KBM-7 (cell line): ENCODE measurements around the gene EPDR1.
A peak's percentile ranks its signal among the peaks of the same experiment; 100 is the strongest.

Experiments used
- DNase-seq: peaks from one replicate; pipeline ENCODE4 v3.0.0-alpha.2; 2015
- in situ Hi-C: fragments of 300-500 bp; cut with MboI; formaldehyde crosslinking; loops from 2 replicates; pipeline ENCODE4 v1.14.3; 2020; ENCODE audit warnings: low sequenced_read_pairs, low pct_unique_long_range_greater_than_20kb, mixed read lengths

Gene EPDR1

DNA sequence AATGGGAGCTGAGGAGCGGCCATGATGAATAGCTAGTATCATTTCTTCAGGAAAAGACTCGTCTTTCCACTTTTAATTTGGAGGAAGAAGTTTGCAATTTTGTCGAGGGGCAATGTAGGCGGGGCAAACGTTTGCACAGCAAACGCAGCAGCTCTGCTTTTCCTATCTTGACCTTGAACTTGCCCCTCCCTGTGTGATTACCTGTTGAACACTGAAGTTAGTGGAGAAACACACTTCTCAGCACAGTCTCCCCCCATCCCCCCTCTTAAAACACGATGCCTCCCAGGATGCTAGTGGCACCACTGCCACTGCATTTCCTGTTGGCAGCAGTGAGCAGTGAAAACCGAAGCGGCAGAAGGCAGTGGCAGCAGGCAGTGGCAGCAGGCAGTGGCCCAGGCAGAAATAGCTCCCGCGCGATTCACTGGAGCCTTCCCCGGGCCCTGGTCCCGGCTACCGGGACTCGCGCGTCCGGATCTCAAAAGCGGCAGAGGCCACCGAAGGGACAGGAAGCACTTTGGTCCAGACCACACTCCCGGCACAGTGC lies at the start of gene EPDR1:
Gene EPDR1, plus strand, starts transcription at position 336 of the 544 bp plus-strand sequence. CDS start 300 bp downstream, outside the sequence.
- peak; percentile 82 for DNase-seq
- in situ Hi-C loops, result loop anchor here (25.0 kb wide), 2 partner anchors 292 to 417 kb away; no protein-coding TSS in a partner anchor

DNA sequence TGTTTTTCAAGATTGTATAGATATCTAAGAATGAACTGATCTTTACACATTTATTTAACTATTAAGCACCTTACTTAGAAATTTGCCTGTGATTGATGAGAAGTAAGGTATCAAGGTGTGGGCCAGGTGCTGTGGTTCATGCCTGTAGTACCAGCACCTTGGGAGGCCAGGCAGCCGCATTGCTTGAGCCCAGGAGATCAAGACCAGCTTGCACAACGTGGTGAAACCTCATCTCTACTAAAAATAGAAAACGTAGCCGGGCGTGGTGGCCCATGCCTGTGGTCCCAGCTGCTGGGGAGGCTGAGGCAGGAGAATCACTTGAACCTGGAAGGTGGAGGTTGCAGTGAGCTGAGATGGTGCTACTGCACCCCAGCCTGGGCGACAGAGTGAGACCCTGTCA lies 38.4 kb upstream of the EPDR1 start:
- no peak for DNase-seq
- in situ Hi-C loops, result no loop called here

DNA sequence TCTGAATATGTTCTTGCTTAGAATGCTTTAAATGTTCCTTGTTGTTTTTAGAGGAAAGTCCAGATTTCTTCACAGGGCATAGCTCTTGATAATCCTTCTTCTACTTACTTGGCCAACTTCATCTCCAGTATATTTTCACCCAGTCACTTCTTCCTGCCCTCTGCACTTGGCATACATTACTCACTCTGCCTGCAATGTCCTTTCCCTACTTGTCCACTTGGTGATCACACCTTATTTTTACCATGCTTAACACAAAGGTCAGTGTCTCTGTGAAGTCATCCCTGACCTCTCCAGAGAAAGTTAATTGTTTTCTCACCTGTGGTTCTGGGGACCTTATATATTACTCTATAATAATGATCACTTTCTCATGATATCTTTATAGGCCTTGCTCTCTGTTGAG lies 27.1 kb upstream of the EPDR1 start:
- in situ Hi-C loops, result no loop called here
- DNase-seq, result no peak

DNA sequence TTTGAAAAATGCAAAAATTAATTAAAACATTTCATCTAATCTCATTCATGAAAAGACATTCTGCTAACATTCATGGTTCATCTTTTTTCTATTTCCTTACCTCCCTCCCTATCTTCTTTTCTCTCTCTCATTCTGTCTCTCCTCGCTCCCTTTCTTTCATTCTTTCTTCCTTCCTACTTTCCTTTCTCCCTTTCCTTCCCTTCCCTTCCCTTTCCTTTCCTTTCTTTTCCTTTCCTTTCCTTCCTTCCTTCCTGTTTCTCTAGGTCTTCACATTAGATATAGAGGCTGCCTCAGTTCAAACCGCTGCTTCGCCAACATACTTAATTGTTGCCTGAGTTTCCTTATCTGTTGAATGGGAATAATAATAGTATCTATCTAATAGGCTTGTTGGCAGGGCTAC lies 25.8 kb upstream of the EPDR1 start:
- DNase-seq, result no peak
- in situ Hi-C loops, result no loop called here

DNA sequence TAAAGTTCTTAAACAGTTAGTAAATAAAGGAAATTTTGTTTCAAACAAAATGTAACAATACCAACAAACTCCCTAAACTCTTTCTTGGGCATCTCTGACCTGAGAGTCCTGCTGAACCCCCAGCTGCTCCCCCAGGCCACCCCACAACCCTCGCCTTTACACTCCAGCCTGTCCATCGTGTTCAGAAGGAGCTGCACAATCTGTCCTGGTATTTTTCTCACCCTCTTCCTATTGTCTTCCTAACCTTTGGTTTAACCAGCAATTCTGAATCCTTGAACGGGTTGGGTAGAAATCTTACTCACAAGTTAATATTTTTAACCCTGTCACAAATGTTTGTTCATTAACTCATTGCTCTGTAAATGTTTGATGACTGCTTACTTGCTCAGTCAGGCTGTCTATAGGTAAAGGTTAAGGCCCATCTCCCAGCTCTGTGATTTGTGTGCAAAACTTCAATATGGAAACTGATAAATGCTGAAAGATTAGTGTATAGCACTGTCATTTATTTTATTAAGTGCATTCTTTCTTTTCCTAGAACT lies 20.7 kb upstream of the EPDR1 start:
- DNase-seq, result no peak
- in situ Hi-C loops, result loop anchor here (25.0 kb wide), 2 partner anchors 313 to 438 kb away; no protein-coding TSS in a partner anchor

DNA sequence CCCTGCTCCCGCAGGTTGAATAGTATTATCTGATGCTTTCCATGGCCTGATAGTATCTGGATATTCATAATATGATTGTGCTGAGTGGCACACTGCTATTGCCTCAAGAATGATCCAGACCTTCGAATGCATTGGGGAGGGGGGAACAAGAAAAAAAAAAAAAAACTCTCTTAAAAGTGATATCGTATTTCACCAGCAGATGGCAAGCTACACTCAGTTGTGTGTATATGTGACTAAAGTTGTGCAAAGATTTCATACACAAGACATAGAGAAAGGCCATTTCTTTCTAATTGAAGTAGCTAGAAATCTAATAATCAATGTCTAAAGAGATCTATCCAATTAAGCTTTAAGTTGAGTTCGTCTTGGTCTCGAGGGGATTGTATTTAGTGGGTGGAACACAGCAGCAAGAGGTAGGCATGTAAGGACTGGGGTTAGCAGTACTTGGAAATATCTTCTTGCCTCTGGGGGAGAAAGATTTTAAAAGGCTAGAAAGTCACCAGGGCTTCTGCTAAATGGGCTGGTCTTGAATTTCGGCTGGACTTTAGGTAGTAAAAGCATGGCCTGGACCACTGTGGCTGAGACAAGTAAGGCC lies 19.1 kb upstream of the EPDR1 start:
- in situ Hi-C loops, result loop anchor here (25.0 kb wide), 2 partner anchors 311 to 436 kb away; no protein-coding TSS in a partner anchor
- DNase-seq, result peak; percentile 81

DNA sequence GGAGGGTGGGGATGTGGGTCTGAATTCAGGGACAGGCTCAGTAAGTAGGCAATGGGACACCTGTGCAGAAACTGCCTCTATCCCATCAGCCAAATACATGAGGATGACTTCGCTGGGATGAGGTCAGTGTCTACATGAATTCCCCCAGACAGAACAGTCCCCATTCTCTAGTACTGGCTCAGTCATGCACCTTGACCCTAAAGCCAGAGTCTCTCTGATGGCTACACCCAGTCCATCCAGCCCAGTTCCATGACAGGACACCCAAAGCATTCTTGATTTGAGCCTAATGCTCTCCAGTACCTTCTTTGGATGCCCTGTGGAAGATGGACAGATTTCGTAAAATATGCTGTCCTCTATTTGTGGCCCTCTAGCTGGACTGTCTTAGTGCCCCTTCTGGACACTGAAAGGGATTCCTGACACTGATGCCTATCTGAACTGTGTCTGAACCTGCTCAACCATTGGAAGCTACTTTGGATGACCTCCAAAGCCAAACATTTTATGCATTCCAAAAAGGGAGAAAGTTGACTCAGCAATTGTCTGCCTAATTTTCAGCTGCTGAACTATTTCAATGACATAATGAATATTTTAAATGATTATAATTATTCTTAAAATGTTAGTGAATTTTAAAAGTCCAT lies 18.4 kb upstream of the EPDR1 start:
- no peak for DNase-seq
- in situ Hi-C loops, result loop anchor here (25.0 kb wide), 2 partner anchors 310 to 435 kb away; no protein-coding TSS in a partner anchor

DNA sequence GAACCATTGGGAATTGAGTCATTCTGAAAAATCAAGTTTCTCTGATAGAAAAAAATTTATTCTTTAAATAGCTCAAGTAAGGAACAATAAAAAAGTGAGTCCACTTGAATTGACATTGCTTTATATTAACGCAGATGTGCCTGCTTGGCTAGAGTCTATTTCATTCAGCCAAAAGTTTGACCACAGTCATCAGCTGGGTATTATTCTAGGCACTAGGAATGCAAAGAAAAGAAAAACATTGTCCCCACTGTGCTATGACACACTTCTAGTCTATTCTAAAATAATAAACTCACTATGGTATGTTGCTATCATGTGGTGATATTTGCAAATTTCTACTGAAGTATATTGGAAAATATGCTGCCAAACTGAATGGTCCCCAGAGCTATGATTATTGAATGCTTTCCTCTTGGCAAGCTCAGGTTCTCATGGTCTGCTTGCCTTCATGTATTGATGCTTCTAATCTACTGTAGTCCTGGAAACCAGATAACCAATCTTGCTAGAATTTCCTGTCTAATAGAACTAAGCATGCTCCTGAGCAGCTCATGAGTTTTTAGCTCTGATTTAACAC lies 12.1 kb upstream of the EPDR1 start:
- no peak for DNase-seq
- in situ Hi-C loops, result loop anchor here (25.0 kb wide), 2 partner anchors 304 to 429 kb away; no protein-coding TSS in a partner anchor

DNA sequence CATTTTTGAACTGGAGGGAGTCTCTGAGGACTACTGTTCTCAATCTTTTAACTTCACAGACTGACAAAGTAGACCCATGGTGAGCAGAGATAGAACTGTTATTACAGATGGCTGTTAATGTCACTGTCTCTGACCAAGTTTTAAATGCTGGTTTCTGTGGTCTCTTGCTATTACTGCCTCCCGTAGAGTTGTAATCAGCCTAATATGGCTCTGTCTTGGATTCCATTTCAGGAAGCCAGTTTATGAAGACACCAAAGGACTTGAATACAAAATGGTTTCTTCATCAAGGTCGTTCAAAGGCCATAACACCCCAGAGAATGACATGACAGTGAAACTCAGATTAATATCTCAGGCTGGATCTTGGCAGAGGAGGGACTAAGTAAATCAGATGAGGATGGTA lies 7.7 kb upstream of the EPDR1 start:
- in situ Hi-C loops, result loop anchor here (25.0 kb wide), 2 partner anchors 300 to 425 kb away; no protein-coding TSS in a partner anchor

DNA sequence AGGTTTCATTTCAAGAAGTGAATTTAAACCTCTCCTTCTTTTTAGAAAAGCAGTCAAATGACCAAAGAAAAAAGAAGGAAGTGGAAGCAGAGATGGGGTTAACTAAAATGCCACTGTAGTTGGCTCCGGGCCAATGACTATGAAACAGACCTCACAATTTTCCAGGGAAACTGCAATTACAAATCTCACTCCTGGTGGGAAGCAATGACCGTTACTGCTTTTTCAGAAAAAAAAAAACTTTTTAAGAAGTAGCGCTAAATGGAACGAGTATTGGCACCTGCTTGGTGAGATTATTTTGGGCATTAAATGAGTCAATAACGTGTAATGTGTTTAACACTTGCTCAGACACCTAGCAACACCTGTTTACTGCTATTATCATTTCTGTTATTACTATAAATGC lies 5.0 kb upstream of the EPDR1 start:
- peak; percentile 79 for DNase-seq
- in situ Hi-C loops, result loop anchor here (25.0 kb wide), 2 partner anchors 297 to 422 kb away; no protein-coding TSS in a partner anchor

More for the DNA sequence above, 7.7 kb upstream of the EPDR1 start:
- no peak for DNase-seq

DNA sequence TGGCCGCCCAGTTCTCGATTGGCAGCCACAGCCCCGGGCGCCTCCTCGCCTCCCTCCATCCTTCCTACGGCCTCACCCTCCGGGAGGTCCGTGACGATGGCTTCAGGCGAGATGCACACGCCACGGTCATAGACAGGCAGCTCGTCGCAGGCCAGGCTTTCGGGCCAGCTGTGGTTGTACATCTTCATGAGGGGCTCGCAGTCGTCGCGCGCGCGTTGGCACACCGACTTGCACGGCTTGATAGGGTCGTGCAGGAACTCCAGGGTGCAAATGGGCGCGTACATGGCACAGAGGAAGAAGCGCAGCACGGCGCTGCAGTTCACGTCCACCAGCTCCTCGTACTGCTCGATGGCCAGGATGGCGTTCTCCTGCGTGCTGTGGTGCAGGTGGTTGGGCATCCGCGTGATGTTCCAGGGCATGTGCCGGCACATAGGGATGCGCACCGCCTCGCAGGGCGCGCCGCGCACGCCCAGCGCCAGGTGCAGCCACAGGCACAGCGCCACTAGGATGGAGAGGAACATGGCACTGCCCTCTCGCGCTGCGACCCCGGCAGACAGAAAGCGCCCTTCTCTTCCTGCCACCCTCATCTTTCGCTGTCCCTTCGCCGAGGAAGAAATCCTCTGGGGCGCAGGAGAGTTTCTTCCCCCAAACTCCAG lies 4.3 kb upstream of the EPDR1 start:
- in situ Hi-C loops, result loop anchor here (25.0 kb wide), 2 partner anchors 296 to 421 kb away; no protein-coding TSS in a partner anchor
- DNase-seq, result peak; percentile 39

DNA sequence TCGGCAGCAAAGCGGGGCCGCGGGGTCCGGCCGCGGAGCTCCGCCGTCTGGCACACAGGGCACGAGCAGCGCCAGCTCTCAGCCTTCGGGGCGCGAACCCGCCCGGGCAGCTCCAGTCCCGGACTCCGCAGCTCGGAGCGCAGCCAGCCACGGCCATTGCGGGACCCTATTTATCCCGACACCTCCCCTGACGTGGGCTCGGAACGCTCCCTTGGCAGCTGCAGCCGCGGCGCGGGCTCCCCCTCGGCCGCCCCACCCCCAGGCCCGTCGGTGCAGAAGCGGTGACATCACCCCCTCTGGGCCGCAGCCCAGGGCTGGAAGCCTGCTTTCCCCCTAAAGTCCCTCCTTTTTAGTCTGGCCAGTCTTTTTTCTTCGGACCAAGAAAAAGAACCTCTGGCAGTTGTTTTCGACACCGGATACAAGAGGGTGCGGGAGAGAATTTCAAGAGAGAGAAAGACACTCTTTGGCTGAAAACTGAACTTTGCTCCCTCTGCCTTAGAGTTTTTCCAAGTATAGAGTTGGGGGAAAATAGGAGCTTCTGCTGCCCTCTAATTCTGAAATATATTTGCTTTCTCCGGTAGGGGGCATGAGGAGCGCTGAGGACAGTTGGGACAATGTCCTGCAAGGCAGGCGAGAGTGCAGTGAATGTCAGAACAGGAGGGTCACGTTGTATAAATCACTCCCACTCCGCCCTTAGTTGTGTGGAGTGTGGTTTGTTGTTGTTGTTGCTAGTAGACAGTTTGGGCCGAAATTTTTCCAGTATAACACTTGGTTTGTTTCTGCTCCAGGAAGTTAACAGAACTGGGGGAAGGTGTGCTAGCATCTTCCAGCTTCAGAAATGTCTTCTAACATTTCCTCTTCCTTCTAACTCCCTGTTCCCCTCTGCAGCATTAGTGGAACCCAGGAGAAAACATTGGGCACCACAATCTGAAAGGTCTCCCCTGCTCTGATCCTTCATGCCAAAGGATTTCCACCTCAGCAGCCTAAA lies 3.5 kb upstream of the EPDR1 start, which contains the start of gene SFRP4:
Gene SFRP4, minus strand, starts transcription at position 145 of the 988 bp plus-strand sequence. CDS start 280 bp downstream, outside the sequence.
- in situ Hi-C loops, result loop anchor here (25.0 kb wide), 2 partner anchors 295 to 420 kb away; no protein-coding TSS in a partner anchor
- DNase-seq, result peak; percentile 81

DNA sequence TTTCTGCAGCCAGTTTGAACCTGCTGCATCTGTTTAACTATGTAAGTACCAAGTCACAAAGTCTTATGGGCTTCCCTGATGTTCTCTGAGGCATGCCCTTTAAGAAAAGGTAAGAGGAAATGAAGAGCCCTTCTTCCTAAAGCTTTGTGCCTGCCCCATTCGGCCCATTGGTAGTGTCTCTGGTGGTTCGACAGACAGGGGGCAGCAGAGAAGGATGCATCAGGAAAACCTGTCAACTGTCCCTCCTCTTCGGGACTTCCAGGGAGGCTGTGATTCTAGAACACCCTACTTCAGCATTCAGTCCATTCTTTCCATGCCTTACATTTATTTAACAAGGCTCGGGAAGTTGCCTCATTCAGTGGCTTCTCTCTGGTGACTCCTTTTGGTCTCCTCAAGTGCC lies 1.9 kb upstream of the EPDR1 start:
- in situ Hi-C loops, result loop anchor here (25.0 kb wide), 2 partner anchors 294 to 419 kb away; no protein-coding TSS in a partner anchor
- peak; percentile 11 for DNase-seq

DNA sequence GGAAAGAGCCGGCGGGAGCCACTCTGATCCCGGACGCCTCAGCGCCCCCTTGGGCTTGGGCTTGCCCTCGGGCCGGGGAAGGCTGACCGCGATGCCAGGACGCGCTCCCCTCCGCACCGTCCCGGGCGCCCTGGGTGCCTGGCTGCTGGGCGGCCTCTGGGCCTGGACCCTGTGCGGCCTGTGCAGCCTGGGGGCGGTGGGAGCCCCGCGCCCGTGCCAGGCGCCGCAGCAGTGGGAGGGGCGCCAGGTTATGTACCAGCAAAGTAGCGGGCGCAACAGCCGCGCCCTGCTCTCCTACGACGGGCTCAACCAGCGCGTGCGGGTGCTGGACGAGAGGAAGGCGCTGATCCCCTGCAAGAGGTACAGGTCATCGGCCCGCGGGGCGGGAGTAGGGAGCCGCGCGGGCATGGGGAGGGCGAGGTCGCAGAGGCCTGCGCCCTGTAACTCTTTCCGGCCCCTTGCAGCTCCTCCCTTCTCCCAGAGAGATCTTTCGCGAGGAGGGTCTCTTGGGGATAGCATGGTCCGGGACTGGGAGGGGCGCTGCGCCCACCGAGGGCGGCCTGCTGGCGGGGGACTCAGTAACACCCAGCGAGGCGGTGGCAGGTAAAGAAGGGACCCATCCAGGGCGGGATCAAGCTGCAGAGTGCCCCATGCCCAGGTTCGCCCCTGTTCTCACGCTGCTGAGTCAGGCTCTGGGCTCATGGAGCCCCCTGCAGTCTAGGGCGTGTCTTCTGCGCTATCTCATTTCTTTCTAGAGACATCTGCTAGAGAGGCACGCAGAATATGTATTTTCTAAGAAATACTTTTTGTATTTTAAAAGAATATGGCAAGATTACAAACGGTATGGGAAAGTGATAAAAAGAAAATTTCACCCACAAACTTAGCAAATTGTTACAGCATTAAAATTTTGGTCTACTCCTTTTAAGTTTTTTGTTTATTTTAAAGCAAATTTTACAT lies 687 bp downstream of the EPDR1 start:
- DNase-seq, result peak; percentile 77
- in situ Hi-C loops, result loop anchor here (25.0 kb wide), 2 partner anchors 291 to 416 kb away; no protein-coding TSS in a partner anchor

DNA sequence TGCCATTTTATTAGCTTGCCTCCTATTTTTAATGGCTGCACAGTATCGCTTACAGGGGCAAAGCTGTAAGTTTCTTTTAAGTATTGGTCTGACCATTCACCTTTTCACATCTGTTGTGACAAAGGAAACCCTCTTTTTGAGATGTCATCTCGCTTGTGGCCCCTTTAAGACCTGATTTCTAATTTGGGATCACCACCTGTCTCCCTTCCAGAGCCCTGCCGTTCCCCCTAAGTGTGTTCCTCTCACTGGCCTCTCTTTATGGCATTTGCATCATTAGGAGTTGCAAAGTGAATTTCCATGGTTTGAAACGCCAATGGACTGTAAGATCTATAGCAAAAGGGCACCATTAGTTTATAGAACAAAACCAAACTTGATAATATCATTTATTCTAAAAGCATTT lies 1.4 kb downstream of the EPDR1 start:
- in situ Hi-C loops, result loop anchor here (25.0 kb wide), 2 partner anchors 290 to 415 kb away; no protein-coding TSS in a partner anchor
- DNase-seq, result peak; percentile 5

DNA sequence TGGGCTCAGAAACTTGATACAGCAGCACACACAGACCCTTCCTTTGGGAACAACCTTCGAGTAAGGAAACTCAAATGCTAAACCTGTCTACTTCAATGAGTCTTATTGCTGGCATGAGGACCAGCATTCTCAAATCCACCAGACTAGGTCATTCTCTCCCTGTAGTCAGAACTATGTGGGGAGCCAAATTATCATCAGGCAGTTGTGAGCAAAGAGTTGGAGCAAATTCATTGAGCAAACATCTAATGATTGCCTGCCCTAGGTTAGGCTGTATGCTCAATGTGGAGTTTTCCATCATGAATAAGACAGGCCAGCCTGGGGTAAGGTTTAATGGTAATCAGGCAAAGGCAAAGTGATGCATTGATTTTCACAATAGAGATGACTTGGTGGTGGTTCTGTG lies 3.6 kb downstream of the EPDR1 start:
- no peak for DNase-seq
- in situ Hi-C loops, result loop anchor here (25.0 kb wide), 2 partner anchors 288 to 413 kb away; no protein-coding TSS in a partner anchor
